ENCODE measurements around the gene RHOT2. TPM values are rescaled to one million over a fixed set of nuclear protein-coding genes. Genes with fewer than 3 reads are reported as not detected.
A peak's percentile ranks its signal among the peaks of the same experiment; 100 is the strongest.

The RHOT2 gene
- total RNA-seq, 1 experiment from 2014 or later, result 98.5 TPM

DNA sequence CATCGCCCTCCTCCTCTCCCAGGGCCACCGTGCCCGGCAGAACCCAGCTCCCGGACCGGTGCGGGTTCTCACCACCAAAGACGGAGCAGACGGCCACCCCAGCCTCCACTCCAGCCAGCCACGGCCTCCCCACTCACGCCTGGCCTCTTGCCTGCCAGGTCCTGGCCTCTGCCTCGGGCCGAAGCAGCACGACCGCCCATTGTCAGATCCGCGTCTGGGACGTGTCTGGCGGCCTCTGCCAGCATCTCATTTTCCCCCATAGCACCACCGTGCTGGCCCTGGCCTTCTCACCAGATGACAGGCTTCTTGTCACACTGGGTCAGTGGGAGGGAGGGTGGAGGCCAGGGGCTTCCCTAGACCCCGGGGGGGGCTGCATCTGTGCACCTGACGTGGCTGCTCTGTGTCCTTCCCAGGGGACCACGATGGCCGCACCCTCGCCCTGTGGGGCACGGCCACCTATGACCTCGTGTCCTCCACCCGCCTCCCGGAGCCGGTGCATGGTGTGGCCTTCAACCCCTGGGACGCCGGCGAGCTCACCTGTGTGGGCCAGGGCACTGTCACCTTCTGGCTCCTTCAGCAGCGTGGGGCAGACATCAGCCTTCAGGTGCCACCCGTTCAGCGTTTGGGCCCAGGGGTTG is 6.6 kb upstream of the RHOT2 start:
- no peaks in the 10 kb centered on the region for H3K79me2 ChIP-seq (ENCODE audit: insufficient read depth, low read length)
- H4K20me1 ChIP-seq (ENCODE audit: insufficient read depth), result no peaks in the 10 kb centered on the region
- ChIA-PET RAD21 (ENCODE audit: low non-redundant PET in 1 of 2, low total read pairs in 2 of 2, uncharacterized antibody in 2 of 2, unreplicated experiment in 2 of 2) (no interaction called here), CTCF (interaction anchor here (1.0 to 2.6 kb wide), 2 partner anchors 13 to 82 kb away, joined by 3 to 13 read pairs; partner anchors contain the start of gene WDR90), POLR2A (no interaction called here)
- ATAC-seq (no peak; the same call in 1 of the 2 replicates), DNase-seq (ENCODE audit: low read depth, low spot score) (no peak)
- no peaks in the 10 kb centered on the region for H3K9me3 ChIP-seq (ENCODE audit: control insufficient read depth in 1 of 2, insufficient read depth in 1 of 2, low read depth in 1 of 2, low read length in 2 of 2)
- H3K4me1 ChIP-seq (ENCODE audit: control insufficient read depth in 1 of 2, insufficient read depth in 2 of 2, low read length in 2 of 2), result peaks cover 3 to 9% of the 10 kb centered on the region in 2 experiments; a peak in 2 of 4 replicates
- no peak overlapping the region for H2AFZ ChIP-seq (ENCODE audit: low read depth, low read length, poor library complexity, severe bottlenecking)
- peak overlapping the region; percentile 30; the same call in 1 of the 2 replicates for H3K4me2 ChIP-seq (ENCODE audit: low read length)
- no peaks in the 10 kb centered on the region for H3K27me3 ChIP-seq (ENCODE audit: insufficient read depth, low read length)
- peak overlapping the region; percentile 33 for H3K9ac ChIP-seq (ENCODE audit: low read length)
- BruUV-seq (replicated peaks), result no TSS peak
- no peaks in the 10 kb centered on the region for H3K36me3 ChIP-seq (ENCODE audit: control insufficient read depth in 1 of 2, insufficient read depth in 2 of 2, low read length in 2 of 2)
- TF ChIP-seq RAD21 (IDR thresholded peaks at IDR 0.05; ENCODE audit: low read depth) (no peak), EZH2phosphoT487 (IDR thresholded peaks at IDR 0.05; ENCODE audit: borderline replicate concordance) (no peak), EGR1 (IDR thresholded peaks at IDR 0.05; ENCODE audit: low read depth) (no peak), MAX (IDR thresholded peaks at IDR 0.05) (no peak), POLR2AphosphoS5 (IDR thresholded peaks at IDR 0.05; ENCODE audit: low read depth, low read length) (no peak), SP1 (IDR thresholded peaks at IDR 0.05; ENCODE audit: low read depth) (no peak), TCF7L2 (IDR thresholded peaks at IDR 0.05; ENCODE audit: borderline replicate concordance, extremely low read depth, insufficient read depth, insufficient read length) (no peak), CEBPB (IDR thresholded peaks at IDR 0.05; ENCODE audit: low read depth) (no peak), FOSL1 (IDR thresholded peaks at IDR 0.05; ENCODE audit: low read depth) (no peak)
- TF ChIP-seq, protein P1, sequence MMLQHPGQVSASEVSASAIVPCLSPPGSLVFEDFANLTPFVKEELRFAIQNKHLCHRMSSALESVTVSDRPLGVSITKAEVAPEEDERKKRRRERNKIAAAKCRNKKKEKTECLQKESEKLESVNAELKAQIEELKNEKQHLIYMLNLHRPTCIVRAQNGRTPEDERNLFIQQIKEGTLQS (IDR thresholded peaks at IDR 0.05), result no peak
- peak overlapping the region; percentile 67; the same call in 1 of the 2 replicates for H3K27ac ChIP-seq (ENCODE audit: low read depth, low read length)
- no peaks in the 10 kb centered on the region for H3K9me2 ChIP-seq (ENCODE audit: insufficient read depth)
- intact Hi-C loops (cut with micrococcal nuclease), result loop anchor here (2.0 kb wide), 1 partner anchor 83 kb away; no protein-coding TSS in a partner anchor
- no peak overlapping the region for H3K4me3 ChIP-seq (replicated peaks in 1 of 2; ENCODE audit: low read depth in 1 of 2, low read length in 2 of 2)

DNA sequence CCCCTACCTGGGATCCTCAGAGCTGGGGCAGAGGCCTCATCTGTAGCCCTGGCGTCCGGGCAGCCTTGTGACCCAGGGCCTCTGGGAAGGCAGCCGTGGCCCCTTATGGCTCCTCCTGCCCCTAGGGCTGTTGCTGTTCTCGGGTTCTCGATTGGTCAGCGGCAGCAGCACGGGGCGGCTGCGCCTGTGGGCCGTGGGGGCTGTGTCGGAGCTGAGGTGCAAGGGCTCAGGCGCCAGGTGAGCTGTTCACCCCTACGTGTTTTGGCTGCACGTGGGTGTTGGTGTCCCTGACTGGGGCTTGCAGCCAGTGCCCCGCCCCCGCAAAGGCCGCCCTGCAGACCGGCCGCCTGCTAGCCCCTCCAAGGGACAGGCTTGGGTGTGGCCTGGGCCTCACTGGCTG is 5.8 kb upstream of the RHOT2 start:
- ChIA-PET CTCF (no interaction called here), POLR2A (no interaction called here), RAD21 (ENCODE audit: low non-redundant PET in 1 of 2, low total read pairs in 2 of 2, uncharacterized antibody in 2 of 2, unreplicated experiment in 2 of 2) (no interaction called here)
- no peaks in the 10 kb centered on the region for H3K9me2 ChIP-seq (ENCODE audit: insufficient read depth)
- no peaks in the 10 kb centered on the region for H4K20me1 ChIP-seq (ENCODE audit: insufficient read depth)
- no peaks in the 10 kb centered on the region for H3K36me3 ChIP-seq (ENCODE audit: control insufficient read depth in 1 of 2, insufficient read depth in 2 of 2, low read length in 2 of 2)
- peaks cover 3 to 9% of the 10 kb centered on the region in 2 experiments; a peak in 2 of 4 replicates for H3K4me1 ChIP-seq (ENCODE audit: control insufficient read depth in 1 of 2, insufficient read depth in 2 of 2, low read length in 2 of 2)
- no TSS peak for BruUV-seq (replicated peaks)
- intact Hi-C loops (cut with micrococcal nuclease), result no loop called here
- H3K9me3 ChIP-seq (ENCODE audit: control insufficient read depth in 1 of 2, insufficient read depth in 1 of 2, low read depth in 1 of 2, low read length in 2 of 2), result no peaks in the 10 kb centered on the region
- no peak overlapping the region for H3K4me2 ChIP-seq (ENCODE audit: low read length)
- H3K79me2 ChIP-seq (ENCODE audit: insufficient read depth, low read length), result no peaks in the 10 kb centered on the region
- no peak overlapping the region for H3K4me3 ChIP-seq (replicated peaks in 1 of 2; ENCODE audit: low read depth in 1 of 2, low read length in 2 of 2)
- H2AFZ ChIP-seq (ENCODE audit: low read depth, low read length, poor library complexity, severe bottlenecking), result no peak overlapping the region
- H3K9ac ChIP-seq (ENCODE audit: low read length), result no peak overlapping the region
- no peak overlapping the region; the same call in 1 of the 2 replicates for H3K27ac ChIP-seq (ENCODE audit: low read depth, low read length)
- ATAC-seq (no peak), DNase-seq (ENCODE audit: low read depth, low spot score) (no peak)
- no peaks in the 10 kb centered on the region for H3K27me3 ChIP-seq (ENCODE audit: insufficient read depth, low read length)
- TF ChIP-seq ELF1 (IDR thresholded peaks at IDR 0.05; ENCODE audit: borderline replicate concordance, low read depth) (no peak), POLR2A (IDR thresholded peaks at IDR 0.05; ENCODE audit: borderline replicate concordance, extremely low read depth, insufficient read depth, insufficient read length) (no peak), CBX3 (IDR thresholded peaks at IDR 0.05; ENCODE audit: low read depth) (no peak), EGR1 (IDR thresholded peaks at IDR 0.05; ENCODE audit: low read depth) (no peak), SIN3A (IDR thresholded peaks at IDR 0.05; ENCODE audit: low read depth) (no peak), TCF7L2 (IDR thresholded peaks at IDR 0.05; ENCODE audit: borderline replicate concordance, extremely low read depth, insufficient read depth, insufficient read length) (no peak), CTCF (IDR thresholded peaks at IDR 0.05 in 2 of 3, conservative IDR thresholded peaks at IDR 0.05 in 1 of 3; ENCODE audit: borderline replicate concordance in 1 of 3, insufficient read depth in 1 of 3, low read depth in 2 of 3, low read length in 2 of 3) (no peak)

Measured in HCT116 (cell line).